ENCODE results near the gene NRCAM.

NRCAM gene

DNA sequence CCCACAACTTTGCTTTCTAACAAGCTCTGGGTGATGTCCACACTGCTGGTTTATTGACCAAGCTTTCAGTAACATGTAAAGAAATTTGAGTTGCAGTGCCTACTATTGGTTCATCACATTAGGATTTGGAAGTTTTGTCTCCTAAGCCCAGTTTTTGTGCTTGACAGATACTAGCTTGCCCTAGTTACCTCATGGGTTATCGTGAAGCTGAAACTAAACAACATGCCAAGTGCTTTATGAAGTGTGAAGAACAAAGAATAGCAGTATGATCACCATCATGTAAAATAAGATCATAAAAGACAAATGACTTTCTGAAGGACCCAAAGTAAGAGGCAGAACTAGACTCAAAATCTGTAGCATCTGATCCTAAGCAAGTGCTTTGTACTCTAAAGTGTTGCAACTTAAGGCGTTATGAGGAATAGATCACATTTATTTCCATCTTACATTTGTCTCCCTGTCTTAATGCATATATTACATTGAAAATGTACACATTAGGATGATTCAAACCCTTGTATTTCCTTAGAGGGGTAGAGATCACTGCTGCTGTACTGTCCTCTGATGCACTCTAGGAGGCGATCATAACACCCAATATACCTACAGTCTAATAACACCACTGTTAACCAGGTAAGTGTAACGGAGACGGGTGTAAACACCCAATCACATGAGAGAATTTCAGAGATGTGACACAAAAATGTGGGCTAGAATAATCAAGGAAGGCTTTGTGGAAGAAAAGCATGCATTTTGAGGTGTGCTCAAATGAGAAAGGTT lies 71.3 kb downstream of the NRCAM start:
- H3K4me3 ChIP-seq (replicated peaks; ENCODE audit: low read depth, low read length) = no peak overlapping the region
- DNase-seq (ENCODE audit: low read depth) = no peak
- no peak for TF ChIP-seq CTCF (IDR thresholded peaks at IDR 0.05; ENCODE audit: low read length, missing control alignments)

DNA sequence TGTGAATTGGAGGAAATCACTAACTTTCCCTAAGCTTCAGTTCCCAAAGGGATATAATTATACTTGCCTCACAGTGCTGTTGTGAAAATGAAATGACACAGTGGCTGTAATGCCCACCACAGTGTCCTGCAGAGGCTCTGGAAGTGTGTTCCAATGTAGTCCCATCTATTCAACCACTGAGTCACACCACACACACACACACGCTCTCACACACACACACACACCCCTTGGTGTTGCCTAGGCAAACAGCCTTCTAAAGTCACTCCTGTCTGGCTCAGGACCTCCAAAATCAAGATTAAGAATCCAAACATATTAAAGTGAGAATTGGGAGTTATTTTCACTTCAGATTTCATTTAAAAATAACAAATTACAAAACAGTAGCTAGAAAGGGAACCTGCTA lies 73.3 kb downstream of the NRCAM start:
- TF ChIP-seq CTCF (IDR thresholded peaks at IDR 0.05; ENCODE audit: low read length, missing control alignments) = no peak
- no peak for DNase-seq (ENCODE audit: low read depth)

GRCh38 chr7:108380517-108380916 lies 75.7 kb downstream of the NRCAM start:
- no peak for TF ChIP-seq CTCF (IDR thresholded peaks at IDR 0.05; ENCODE audit: low read length, missing control alignments)
- peak; percentile 14 for DNase-seq (ENCODE audit: low read depth)
- H3K4me3 ChIP-seq (replicated peaks; ENCODE audit: low read depth, low read length) = no peak overlapping the region

More for the DNA sequence above, 73.3 kb downstream of the NRCAM start:
- H3K4me3 ChIP-seq (replicated peaks; ENCODE audit: low read depth, low read length) = no peak overlapping the region

DNA sequence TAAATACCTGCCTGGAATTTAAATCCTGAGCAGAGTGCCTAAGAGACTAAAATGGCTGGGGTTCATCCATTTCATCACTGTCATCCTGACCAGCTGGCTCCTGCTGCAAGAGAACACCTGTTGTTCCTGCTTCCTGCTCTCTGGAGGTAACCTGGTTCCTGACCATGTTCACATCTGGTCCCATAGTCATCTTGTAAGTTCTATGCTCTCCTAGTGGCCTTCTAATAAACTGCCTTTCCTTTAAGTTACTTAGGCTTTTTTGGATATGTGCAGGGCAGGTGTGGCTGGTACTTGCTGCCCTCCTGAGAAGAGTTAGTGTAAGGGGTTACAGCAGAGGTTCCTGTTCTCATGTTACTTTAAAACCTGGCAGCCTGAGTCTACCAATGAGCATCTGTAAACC lies 80.0 kb downstream of the NRCAM start:
- TF ChIP-seq CTCF (IDR thresholded peaks at IDR 0.05; ENCODE audit: low read length, missing control alignments) = no peak
- DNase-seq (ENCODE audit: low read depth) = no peak
- no peak overlapping the region for H3K4me3 ChIP-seq (replicated peaks; ENCODE audit: low read depth, low read length)

DNA sequence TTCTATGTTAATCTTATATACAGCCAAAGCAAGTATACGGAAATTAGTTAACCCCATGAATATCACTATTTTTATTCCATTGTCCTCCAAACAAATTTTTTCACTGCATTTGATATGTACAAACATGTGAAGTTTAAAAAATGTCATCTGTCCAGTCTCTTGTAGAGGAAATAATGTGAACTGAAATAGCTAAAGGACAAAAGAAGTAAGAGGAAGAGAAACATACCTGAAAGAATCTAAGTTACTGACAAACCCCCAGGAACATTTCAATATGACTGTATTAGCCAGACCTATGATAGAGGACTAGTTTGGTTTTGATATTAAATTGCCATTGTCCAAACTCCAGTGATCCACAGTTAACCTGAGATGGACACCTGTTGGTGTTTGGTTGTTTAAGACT lies 80.6 kb downstream of the NRCAM start:
- no peak for TF ChIP-seq CTCF (IDR thresholded peaks at IDR 0.05; ENCODE audit: low read length, missing control alignments)
- DNase-seq (ENCODE audit: low read depth) = no peak
- no peak overlapping the region for H3K4me3 ChIP-seq (replicated peaks; ENCODE audit: low read depth, low read length)

GRCh38 chr7:108374899-108375298 lies 81.3 kb downstream of the NRCAM start:
- no peak for TF ChIP-seq CTCF (IDR thresholded peaks at IDR 0.05; ENCODE audit: low read length, missing control alignments)
- no peak for DNase-seq (ENCODE audit: low read depth)
- no peak overlapping the region for H3K4me3 ChIP-seq (replicated peaks; ENCODE audit: low read depth, low read length)

- DNase-seq (ENCODE audit: low read depth) = peak; percentile 35
- no peak for TF ChIP-seq CTCF (IDR thresholded peaks at IDR 0.05; ENCODE audit: low read length, missing control alignments)
- no peak overlapping the region for H3K4me3 ChIP-seq (replicated peaks; ENCODE audit: low read depth, low read length)
Measured at GRCh38 chr7:108372618-108373017, 83.6 kb downstream of the NRCAM start.

All from fibroblast of pulmonary artery (primary cell).